Suprapubic skin (tissue), 4 donors: ENCODE results near the gene FAM236B. TPM values are rescaled to one million over a fixed set of nuclear protein-coding genes. Genes with fewer than 3 reads are reported as not detected.
"Not testable (repeated sequence)": the region's sequence is repeated elsewhere in the genome, so short reads cannot be mapped to it uniquely, and the experiment has no call there.

Experiments used
- DNase-seq, 2 donors: peaks; one replicate each; pipeline ENCODE4 v3.0.0-alpha.2; 2019; ENCODE audit warnings: low spot score in 2 of 2
- H3K27ac ChIP-seq: fragments of 200-600 bp; sonication (generic); one replicate; pipeline ENCODE4 v1.5.1; 2019
- H3K27me3 ChIP-seq: fragments of 200-600 bp; sonication (generic); one replicate; pipeline ENCODE4 v1.5.1; 2019
- H3K36me3 ChIP-seq: fragments of 200-600 bp; sonication (generic); one replicate; pipeline ENCODE4 v1.5.1; 2019
- H3K4me1 ChIP-seq: fragments of 200-600 bp; sonication (generic); one replicate; pipeline ENCODE4 v1.5.1; 2019
- H3K4me3 ChIP-seq: fragments of 200-600 bp; sonication (generic); one replicate; pipeline ENCODE4 v1.5.1; 2019; ENCODE audit warnings: mild to moderate bottlenecking
- H3K9me3 ChIP-seq: fragments of 200-600 bp; sonication (generic); one replicate; pipeline ENCODE4 v1.5.1; 2019
- WGBS: methylation state at CpG from one replicate; pipeline ENCODE4 v1.1.5; 2018; 5-methylcytosine and 5-hydroxymethylcytosine counted together
- total RNA-seq, 4 donors: library from RNA; depleted of rRNA; stranded (reverse); fragments of >200 nt; gene quantifications; one replicate each; pipeline ENCODE4 v1.1.0, GENCODE V29; 2016

FAM236B gene
- not detected for total RNA-seq

- not testable (repeated sequence) for H3K27me3 ChIP-seq, H3K4me1 ChIP-seq, H3K36me3 ChIP-seq, H3K9me3 ChIP-seq, H3K4me3 ChIP-seq, DNase-seq, H3K27ac ChIP-seq
- no CpG with 5 or more reads among the region's 15 CpGs for WGBS
Measured at GRCh38 chrX:72782560-72782959, at the start of gene FAM236B. TSS of gene FAM236B (minus strand) at chrX:72782660. CDS start at chrX:72782560, 100 bp downstream.

DNA sequence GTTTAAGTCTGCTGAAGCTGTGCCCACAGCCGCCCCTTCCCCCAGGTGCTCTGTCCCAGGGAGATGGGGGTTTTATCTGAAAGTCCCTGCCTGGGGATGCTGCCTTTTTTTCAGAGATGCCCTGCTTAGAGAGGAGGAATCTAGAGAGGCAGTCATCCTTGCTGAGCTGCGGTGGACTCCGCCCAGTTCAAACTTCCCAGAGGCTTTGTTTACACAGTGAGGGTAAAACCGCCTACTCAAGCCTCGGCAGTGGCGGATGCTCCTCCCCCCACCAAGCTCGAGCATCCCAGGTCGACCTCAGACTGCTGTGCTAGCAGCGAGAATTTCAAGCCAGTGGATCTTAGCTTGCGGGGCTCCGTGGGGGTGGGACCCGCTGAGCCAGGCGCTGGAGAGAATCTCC is 48.2 kb upstream of the FAM236B start:
- no CpG with 5 or more reads among the region's 13 CpGs for WGBS
- H3K36me3 ChIP-seq, H3K27me3 ChIP-seq, H3K4me1 ChIP-seq, H3K9me3 ChIP-seq, DNase-seq, H3K27ac ChIP-seq, H3K4me3 ChIP-seq: not testable (repeated sequence)

DNA sequence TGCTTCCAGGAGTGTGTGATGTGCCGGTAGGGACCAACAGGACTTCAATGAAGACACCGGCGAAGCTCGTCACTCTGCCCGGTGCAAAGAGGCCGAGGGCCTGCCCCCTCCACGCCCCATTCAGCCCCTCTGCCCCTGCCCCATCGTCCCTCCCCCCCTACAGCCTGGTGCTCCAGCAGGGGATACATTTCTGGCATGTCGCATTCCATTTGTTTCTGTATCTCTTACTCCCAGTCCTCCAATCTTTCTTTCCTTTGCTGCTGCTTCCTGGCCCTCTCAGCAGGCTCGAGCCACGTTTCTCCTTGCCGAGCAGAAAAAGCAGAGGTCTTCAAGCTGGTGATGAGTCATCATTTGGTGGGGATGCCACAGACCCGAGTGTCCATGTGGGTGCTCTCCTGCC is 25.6 kb upstream of the FAM236B start, which contains the start of gene FAM236D:
FAM236D (minus strand) TSS at position 101 of the 400 bp plus-strand sequence; CDS start at position 1, 100 bp downstream.
- no CpG with 5 or more reads among the region's 13 CpGs for WGBS
- not testable (repeated sequence) for DNase-seq, H3K9me3 ChIP-seq

DNA sequence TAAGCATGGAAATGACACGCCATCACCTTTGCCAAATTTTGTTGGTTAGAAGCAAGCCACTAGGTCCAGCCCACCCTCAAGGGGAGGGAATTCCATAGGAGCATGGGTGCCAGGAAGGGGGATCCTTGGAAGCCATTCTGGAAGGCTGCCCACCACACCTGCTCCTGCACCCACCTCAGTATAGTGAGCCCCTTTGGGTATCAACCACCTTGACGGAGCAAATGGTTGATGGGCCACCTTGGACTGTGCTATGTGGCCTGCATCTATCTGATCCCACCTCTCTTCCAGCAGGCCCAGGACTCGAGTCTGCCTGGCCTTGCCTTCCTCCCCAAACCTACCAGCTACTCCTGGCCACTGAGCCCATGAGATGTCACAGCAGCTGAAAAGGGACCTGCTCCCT is 7.9 kb upstream of the FAM236B start:
- H3K9me3 ChIP-seq, H3K27ac ChIP-seq, H3K4me1 ChIP-seq, H3K4me3 ChIP-seq, DNase-seq, H3K36me3 ChIP-seq, H3K27me3 ChIP-seq: not testable (repeated sequence)
- WGBS: no CpG with 5 or more reads among the region's 3 CpGs

More for the DNA sequence above, 25.6 kb upstream of the FAM236B start, which contains the start of gene FAM236D:
- not testable (repeated sequence) for H3K27ac ChIP-seq, H3K4me3 ChIP-seq, H3K4me1 ChIP-seq, H3K36me3 ChIP-seq, H3K27me3 ChIP-seq

DNA sequence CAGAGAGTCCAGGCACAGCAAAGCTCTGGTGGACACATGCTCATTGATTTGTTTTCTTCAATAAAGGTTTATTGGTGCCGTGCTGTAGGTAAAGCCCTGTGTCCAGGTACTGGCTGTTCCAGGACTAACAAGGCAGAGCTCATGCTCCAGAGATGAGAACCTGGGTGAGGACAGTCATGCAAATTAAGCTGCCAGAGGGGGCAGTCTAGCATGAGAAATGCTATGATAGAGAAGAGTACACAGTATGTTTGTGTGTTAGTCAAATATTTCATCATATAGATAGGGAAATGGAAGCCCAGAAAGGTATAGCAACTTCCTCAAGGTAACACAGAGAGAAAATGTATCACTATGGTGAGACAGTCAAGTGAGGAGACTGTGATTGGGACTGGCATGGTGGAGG is 5.7 kb upstream of the FAM236B start:
- H3K36me3 ChIP-seq, H3K4me3 ChIP-seq, H3K4me1 ChIP-seq, DNase-seq, H3K9me3 ChIP-seq, H3K27ac ChIP-seq, H3K27me3 ChIP-seq: not testable (repeated sequence)
- no CpG with 5 or more reads among the region's 1 CpG for WGBS

GRCh38 chrX:72783964-72784363 is 1.5 kb upstream of the FAM236B start:
- H3K36me3 ChIP-seq: not testable (repeated sequence)
- WGBS: no CpG with 5 or more reads among the region's 6 CpGs

DNA sequence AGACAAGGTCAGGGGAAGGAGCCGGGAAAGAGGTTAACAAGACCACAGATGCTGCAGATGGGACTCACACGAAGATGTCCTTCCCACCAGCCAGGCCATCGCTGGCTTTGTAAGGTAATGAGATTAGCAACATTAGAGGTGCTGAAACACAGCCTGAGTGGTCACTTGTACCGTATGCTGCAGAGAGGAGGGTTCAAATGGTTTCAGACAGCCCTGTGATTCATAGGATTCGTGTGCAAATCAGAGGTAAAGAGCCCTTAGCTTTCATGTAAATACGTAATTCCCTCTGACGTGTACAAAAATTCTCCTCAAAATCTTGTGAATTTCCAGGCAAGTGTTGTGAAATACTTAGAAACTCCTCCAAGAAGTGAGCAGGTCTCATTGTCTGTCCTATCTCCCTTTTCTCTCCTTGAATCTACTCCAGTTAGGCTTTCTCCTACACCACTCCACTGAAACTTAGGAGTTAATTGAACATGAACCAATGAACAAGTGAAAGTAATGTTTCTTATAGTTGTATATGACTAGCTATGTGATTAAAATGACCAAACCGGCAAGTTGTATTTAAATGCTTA is 991 bp upstream of the FAM236B start:
- not testable (repeated sequence) for H3K27ac ChIP-seq, H3K27me3 ChIP-seq, DNase-seq, H3K36me3 ChIP-seq, H3K4me1 ChIP-seq, H3K9me3 ChIP-seq, H3K4me3 ChIP-seq
- WGBS: no CpG with 5 or more reads among the region's 8 CpGs

More at GRCh38 chrX:72783964-72784363, 1.5 kb upstream of the FAM236B start:
- H3K9me3 ChIP-seq, DNase-seq, H3K27me3 ChIP-seq, H3K4me3 ChIP-seq, H3K4me1 ChIP-seq, H3K27ac ChIP-seq: not testable (repeated sequence)

DNA sequence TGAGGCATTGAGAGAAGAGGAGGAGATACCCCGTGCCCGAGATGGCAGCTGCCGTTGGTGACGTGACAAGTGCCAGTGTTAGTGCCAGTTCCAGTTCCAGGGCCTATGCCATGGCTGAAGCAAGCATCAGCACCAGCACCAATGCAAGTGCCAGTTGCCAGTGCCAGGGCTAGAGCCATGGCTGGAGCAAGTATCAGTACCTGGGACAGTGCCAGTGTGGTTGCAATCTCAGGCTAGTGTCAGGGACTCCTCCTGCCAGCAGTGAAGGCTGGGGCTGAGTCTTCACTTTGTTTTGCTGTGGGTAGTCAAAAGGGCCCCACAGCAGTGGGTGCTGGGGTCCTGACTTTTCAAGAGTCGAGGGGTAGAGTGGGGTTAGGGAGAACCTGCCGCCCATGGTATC is 4.3 kb downstream of the FAM236B start:
- H3K9me3 ChIP-seq, H3K4me3 ChIP-seq, H3K4me1 ChIP-seq, H3K27me3 ChIP-seq, H3K27ac ChIP-seq, H3K36me3 ChIP-seq, DNase-seq: not testable (repeated sequence)
- no CpG with 5 or more reads among the region's 6 CpGs for WGBS

DNA sequence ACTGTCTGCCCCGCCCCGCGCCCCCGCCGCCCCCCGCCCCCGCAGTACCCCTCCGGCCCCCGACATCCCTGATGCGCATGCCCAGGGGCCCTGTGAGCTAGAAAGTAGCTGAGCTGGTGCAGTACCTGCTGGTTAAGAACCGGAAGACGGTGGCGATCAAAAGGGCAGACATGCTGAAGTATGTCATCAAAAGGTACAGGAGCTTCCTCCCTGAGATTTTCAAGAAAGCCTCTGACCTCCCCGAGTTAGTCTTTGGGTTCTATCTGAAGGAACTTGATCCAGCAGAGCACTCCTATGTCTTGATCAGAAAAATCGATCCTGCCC is 5.0 kb downstream of the FAM236B start:
- not testable (repeated sequence) for H3K4me3 ChIP-seq, H3K27me3 ChIP-seq, H3K27ac ChIP-seq, H3K9me3 ChIP-seq, H3K36me3 ChIP-seq, H3K4me1 ChIP-seq, DNase-seq
- WGBS: no CpG with 5 or more reads among the region's 15 CpGs

DNA sequence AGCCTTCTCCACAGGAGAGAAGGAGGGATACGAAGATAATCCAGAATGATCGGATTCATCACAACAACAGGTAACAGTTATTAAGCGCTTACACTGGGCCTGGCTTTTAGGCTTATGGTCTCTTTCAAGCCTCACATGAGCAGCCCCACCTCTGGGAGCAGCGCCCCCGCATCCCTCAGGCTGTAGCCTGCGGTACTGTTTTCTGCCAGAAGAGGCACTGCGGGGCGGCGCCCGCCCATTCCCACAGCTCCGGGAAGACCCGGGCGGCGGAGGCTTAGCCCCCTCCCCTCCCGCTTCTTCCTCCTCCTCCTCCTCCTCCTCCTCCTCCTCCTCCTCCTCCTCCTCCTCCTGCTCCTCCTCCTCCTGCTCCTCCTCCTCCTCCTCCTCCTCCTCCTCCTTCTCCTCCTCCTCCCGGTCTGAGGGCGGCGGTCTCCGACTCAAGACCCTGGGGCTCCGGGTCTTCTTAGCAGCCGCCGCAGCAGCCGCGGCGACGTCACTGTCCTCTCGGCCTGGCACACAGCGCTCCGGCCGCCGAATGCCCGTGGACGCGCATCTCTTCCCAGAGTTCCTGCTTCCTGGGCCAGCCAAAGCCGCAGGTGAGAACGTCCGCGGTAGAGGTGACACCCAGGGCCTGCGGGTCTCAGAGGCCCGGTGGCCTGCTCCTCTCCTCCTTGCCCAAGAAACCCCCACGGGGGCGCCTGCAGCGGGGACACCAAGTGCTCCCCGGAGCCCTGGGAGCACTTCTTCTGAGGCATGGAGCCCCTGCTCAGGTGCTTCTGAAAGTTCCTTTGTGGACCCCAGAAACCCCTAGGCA is 5.6 kb downstream of the FAM236B start, which contains the start of gene DMRTC1B:
DMRTC1B (plus strand) TSS at position 238 of the 814 bp plus-strand sequence. CDS start 68,246 bp downstream, outside the sequence.
- H3K27me3 ChIP-seq, H3K9me3 ChIP-seq, DNase-seq, H3K4me3 ChIP-seq, H3K4me1 ChIP-seq, H3K36me3 ChIP-seq, H3K27ac ChIP-seq: not testable (repeated sequence)
- no CpG with 5 or more reads among the region's 44 CpGs for WGBS

DNA sequence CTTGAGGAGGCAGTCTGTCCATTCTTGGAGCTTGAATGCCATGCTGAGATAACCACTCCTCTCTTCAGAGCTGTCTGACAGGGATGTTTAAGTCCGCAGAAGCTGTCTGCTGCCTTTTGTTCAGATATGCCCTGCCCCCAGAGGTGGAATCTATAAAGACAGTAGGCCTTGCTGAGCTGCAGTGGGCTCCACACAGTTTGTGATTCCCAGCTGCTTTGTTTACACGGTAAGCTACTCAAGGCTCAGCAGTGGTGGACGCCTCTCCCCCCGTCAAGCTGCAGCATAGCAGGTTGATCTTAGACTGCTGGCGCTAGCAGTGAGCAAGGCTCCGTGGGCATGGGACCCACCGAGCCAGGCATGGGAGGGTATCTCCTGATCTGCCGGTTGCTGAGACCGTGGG is 22.0 kb downstream of the FAM236B start:
- DNase-seq, H3K9me3 ChIP-seq, H3K27me3 ChIP-seq, H3K4me3 ChIP-seq, H3K36me3 ChIP-seq, H3K4me1 ChIP-seq, H3K27ac ChIP-seq: not testable (repeated sequence)
- no CpG with 5 or more reads among the region's 9 CpGs for WGBS

DNA sequence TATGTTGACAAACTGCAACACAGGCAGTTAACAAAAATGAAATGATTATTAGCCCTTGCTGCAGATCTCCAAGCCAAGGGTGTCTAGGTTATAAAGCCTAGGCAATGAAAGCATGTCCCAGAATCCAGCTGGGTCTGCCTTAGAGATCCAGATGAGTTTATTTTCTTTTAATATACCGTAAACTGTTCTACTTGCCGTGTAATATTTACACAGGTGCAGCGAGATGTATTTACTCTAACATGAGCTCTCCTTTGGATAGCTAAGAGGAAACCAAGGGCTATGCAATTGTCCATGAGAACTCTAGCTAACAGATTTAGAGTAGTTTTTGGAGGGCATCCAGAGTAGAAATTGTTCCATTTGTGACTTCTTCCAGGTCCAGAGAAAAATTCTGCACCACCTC is 33.9 kb downstream of the FAM236B start:
- WGBS: no CpG with 5 or more reads among the region's 3 CpGs
- not testable (repeated sequence) for H3K27ac ChIP-seq, H3K9me3 ChIP-seq, H3K27me3 ChIP-seq, H3K4me1 ChIP-seq, DNase-seq, H3K4me3 ChIP-seq, H3K36me3 ChIP-seq

GRCh38 chrX:72745546-72745945 is 36.9 kb downstream of the FAM236B start:
- not testable (repeated sequence) for H3K4me3 ChIP-seq, H3K27me3 ChIP-seq, H3K4me1 ChIP-seq, H3K9me3 ChIP-seq, H3K36me3 ChIP-seq, H3K27ac ChIP-seq, DNase-seq
- WGBS: no CpG with 5 or more reads among the region's 7 CpGs
